Neural crest cell (in vitro differentiated cells): Measurements from ENCODE around the gene PDE11A. TPM values are rescaled to one million over a fixed set of nuclear protein-coding genes. Genes with fewer than 3 reads are reported as not detected.

ENCODE experiments used
- DNase-seq: peaks from one replicate; pipeline ENCODE4 v3.0.0; 2021; ENCODE audit warnings: low read depth, mixed read lengths, low spot score
- H3K27ac Mint-ChIP-seq: one replicate; pipeline ENCODE4 v1.8.0; 2021; ENCODE audit warnings: mild to moderate bottlenecking, mixed read lengths; ENCODE audit not compliant: unreplicated experiment
- H3K27me3 Mint-ChIP-seq: 2 replicates; pipeline ENCODE4 v1.8.0; 2021; ENCODE audit warnings: low read depth, mild to moderate bottlenecking, mixed read lengths
- H3K36me3 Mint-ChIP-seq: 2 replicates; pipeline ENCODE4 v1.8.0; 2021; ENCODE audit warnings: low read depth, mild to moderate bottlenecking, mixed read lengths
- H3K4me1 Mint-ChIP-seq: 2 replicates; pipeline ENCODE4 v1.8.0; 2021; ENCODE audit warnings: mixed read lengths
- H3K4me3 Mint-ChIP-seq: one replicate; pipeline ENCODE4 v1.8.0; 2021; ENCODE audit warnings: mild to moderate bottlenecking, mixed read lengths
- H3K9me3 Mint-ChIP-seq: 2 replicates; pipeline ENCODE4 v1.8.0; 2021; ENCODE audit warnings: mixed read lengths
- CTCF ChIP-seq: fragments of 200-600 bp; sonication (generic); conservative IDR thresholded peaks from 2 replicates; pipeline ENCODE4 v1.5.0; 2021; ENCODE audit warnings: antibody characterized with exemption, mild to moderate bottlenecking
- total RNA-seq: library from RNA; stranded (reverse); gene quantifications from 2 replicates; pipeline ENCODE4 v1.2.1, GENCODE V29; 2021

PDE11A gene
- total RNA-seq, 1 donor from 2014 or later = 0.28 TPM

GRCh38 chr2:177667626-177668025, 405.0 kb downstream of the PDE11A start:
- Mint-ChIP-seq H3K9me3 (no peaks in the 10 kb centered on the region), H3K4me1 (peaks cover 38% of the 10 kb centered on the region), H3K36me3 (no peaks in the 10 kb centered on the region), H3K27me3 (no peaks in the 10 kb centered on the region), H3K4me3 (no peak overlapping the region), H3K27ac (no peak overlapping the region)
- no peak for DNase-seq
- no peak for TF ChIP-seq CTCF

- Mint-ChIP-seq H3K4me3 (no peak overlapping the region), H3K4me1 (peaks cover 29% of the 10 kb centered on the region), H3K9me3 (no peaks in the 10 kb centered on the region), H3K27ac (no peak overlapping the region), H3K27me3 (no peaks in the 10 kb centered on the region), H3K36me3 (no peaks in the 10 kb centered on the region)
- no peak for TF ChIP-seq CTCF
- no peak for DNase-seq
Observed at GRCh38 chr2:177666408-177666807, 406.2 kb downstream of the PDE11A start.

GRCh38 chr2:177665948-177666347, 406.6 kb downstream of the PDE11A start:
- TF ChIP-seq CTCF = no peak
- Mint-ChIP-seq H3K27me3 (no peaks in the 10 kb centered on the region), H3K27ac (no peak overlapping the region), H3K36me3 (no peaks in the 10 kb centered on the region), H3K4me1 (peaks cover 24% of the 10 kb centered on the region), H3K9me3 (no peaks in the 10 kb centered on the region), H3K4me3 (no peak overlapping the region)
- no peak for DNase-seq

GRCh38 chr2:177665328-177665727, 407.2 kb downstream of the PDE11A start:
- H3K36me3 Mint-ChIP-seq = no peaks in the 10 kb centered on the region
- no peak overlapping the region for H3K4me3 Mint-ChIP-seq
- DNase-seq = no peak
- peaks cover 18% of the 10 kb centered on the region for H3K4me1 Mint-ChIP-seq
- no peak overlapping the region for H3K27ac Mint-ChIP-seq
- H3K27me3 Mint-ChIP-seq = no peaks in the 10 kb centered on the region
- no peak for TF ChIP-seq CTCF
- H3K9me3 Mint-ChIP-seq = no peaks in the 10 kb centered on the region

GRCh38 chr2:177662895-177663294, 409.7 kb downstream of the PDE11A start:
- Mint-ChIP-seq H3K9me3 (no peaks in the 10 kb centered on the region), H3K4me3 (no peak overlapping the region), H3K27ac (no peak overlapping the region), H3K36me3 (no peaks in the 10 kb centered on the region), H3K4me1 (peaks cover 17% of the 10 kb centered on the region), H3K27me3 (no peaks in the 10 kb centered on the region)
- no peak for DNase-seq
- TF ChIP-seq CTCF = no peak

- no peak overlapping the region for H3K27ac Mint-ChIP-seq
- no peaks in the 10 kb centered on the region for H3K9me3 Mint-ChIP-seq
- peaks cover 17% of the 10 kb centered on the region for H3K4me1 Mint-ChIP-seq
- no peak for TF ChIP-seq CTCF
- no peak for DNase-seq
- no peak overlapping the region for H3K4me3 Mint-ChIP-seq
- H3K36me3 Mint-ChIP-seq = no peaks in the 10 kb centered on the region
- H3K27me3 Mint-ChIP-seq = no peaks in the 10 kb centered on the region
Observed at GRCh38 chr2:177660742-177661141, 411.8 kb downstream of the PDE11A start.
